NCI-H446 (cell line): ENCODE results near the gene C9orf50.
A peak's percentile ranks its signal among the peaks of the same experiment; 100 is the strongest.

Source experiments
- DNase-seq, 2 experiments: peaks; one replicate each; lab custom pipeline; 2025; lab: John Stamatoyannopoulos, UW

Gene C9orf50

DNA sequence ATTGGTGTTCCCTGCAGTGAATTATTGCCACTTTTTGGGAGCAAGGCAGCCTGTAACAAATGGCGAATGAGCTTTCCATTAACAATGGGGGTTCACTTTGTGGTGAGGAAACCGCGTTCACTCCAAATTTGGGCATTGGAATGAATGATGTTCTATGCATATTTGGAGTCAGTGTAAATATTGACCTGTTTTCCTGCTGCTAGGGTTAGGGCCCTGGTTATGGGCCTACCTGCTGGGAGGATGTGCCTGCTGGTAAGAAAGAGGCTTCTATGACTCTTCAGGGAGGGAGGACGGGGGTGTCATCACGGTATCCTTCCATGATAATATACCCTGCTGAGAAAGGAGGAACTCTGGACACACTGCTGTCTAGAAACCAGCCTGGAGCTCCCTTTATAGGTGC is 29.0 kb downstream of the C9orf50 start:
- DNase-seq, result no peak

DNA sequence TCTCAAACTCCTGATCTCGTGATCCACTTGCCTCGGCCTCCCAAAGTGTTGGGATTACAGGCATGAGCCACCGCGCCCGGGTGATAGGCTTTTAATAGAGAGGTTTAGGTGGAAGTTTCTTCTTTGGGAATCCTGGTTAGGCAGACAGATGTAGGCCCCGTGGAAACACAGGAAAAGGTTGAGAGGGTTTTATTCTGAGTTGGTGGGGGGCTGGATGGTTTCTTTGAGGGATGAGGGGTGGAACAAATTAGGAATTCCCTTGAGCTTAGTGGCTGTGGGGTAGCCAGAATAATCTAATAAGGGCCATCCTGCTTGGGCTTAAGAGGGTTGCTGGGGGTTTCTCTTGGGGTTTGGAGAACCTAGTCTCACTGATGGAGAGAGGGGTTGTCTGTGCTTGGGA is 30.4 kb downstream of the C9orf50 start:
- no peak for DNase-seq

DNA sequence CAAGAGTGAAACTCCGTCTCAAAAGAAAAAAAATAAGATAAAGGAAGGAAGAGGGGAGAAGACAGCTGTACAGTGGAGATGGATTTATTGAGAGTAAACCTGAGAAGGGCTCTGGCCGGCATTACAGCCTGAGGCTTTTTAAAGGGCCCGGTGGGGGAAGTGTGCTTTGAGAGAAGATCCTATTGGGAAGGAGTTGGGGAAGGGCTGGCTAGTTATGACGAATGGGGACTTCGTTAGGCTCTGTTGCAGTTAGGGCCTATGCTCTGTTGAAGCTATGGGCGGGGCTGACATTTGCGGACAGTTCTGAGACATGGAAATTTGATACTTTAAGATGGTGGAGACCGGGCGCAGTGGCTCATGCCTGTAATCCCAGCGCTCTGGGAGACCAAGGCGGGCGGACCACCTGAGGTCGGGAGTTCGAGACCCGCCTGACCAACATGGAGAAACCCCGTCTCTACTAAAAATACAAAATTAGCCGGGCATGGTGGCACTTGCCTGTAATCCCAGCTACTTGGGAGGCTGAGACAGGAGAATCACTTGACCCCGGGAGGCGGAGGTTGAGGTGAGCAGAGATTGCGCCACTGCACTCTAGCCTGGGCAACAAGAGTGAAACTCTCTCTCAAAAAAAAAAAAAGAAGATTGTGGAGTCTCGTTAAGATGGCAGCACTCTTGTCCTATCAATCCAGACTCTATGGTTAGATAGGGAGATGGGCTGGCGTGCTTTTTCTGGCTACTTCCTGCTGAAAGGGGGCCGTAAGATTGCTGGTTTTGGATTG is 33.2 kb downstream of the C9orf50 start:
- no peak for DNase-seq

DNA sequence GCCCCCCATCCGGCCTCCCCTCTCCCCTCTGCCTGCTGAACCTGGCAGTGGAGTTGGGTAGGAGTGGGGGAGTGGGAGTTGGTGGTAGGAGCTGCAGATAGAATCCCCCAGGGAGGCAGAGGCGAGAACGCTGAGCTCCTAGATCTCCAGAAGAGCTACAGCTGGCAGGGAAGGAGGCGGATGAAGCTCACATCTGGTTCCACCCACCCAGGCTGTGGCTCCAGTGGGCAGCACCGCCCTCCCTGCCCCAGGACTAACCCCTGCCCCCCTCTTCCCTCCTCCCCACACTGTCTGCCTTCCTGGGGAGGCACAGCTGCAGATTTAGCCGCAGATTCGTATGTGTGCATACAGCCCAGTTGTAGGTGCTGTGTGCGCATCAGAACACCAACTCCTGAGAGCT is 34.2 kb downstream of the C9orf50 start:
- DNase-seq, result no peak

DNA sequence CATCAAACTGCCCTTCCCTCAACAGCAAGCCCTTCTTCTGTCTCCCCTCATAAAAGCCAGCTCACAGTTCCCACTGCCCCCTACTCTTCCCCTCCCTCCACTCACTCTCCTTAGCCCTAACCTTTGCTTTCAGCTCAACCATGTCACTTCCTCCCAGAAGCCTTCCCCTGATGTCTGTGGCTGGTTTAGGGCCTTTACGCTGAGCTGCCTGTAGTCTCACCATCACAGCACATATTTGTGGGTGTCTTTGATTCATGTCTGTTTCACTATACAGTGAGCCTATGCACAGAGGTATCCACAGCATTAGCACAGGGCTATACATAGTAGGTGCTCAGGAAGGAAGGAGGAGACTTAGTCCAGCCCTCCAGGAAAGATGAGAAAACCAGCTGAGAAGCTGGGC is 34.7 kb downstream of the C9orf50 start:
- DNase-seq, result no peak

DNA sequence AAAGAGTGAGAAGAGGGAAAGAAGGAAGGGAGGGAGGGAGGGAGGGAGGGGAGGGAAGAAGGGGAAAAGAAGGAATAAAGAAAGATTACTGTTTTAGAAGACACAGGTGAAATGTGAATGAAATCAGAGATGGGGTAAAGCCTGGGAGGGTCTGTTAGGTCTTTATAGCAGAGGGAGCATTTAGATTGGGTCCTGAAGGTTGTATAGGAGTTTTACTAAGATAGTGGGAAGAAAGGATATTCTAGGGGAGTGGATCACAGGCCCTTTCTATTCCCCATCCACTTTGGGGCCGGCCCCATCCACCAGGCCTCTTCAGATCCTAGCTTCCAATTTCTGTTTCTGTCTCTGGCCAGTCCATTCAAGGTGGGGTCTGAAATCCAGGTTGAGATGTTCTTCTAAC is 35.5 kb downstream of the C9orf50 start:
- DNase-seq, result no peak

DNA sequence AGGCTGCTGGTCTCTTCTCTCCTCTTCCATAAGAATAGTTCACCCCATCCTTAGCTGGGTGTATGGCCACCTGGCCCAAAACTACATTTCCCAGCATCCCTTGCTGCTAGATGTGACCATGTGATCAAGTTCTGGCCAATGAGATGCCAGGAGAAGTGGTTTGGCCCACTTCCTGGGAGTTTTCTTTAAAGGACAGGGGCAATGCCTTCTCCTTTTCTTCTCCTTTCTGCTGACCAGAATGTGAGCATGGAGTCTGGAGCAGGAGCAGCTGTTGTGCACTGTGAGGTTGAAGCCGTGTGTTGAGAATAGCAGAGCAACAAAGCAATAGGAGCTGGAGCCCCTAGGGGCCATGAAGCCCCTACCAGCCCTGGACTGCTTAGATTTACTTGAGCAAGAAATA is 36.8 kb downstream of the C9orf50 start:
- peak in 1 of 2 experiments; percentile 66 for DNase-seq

DNA sequence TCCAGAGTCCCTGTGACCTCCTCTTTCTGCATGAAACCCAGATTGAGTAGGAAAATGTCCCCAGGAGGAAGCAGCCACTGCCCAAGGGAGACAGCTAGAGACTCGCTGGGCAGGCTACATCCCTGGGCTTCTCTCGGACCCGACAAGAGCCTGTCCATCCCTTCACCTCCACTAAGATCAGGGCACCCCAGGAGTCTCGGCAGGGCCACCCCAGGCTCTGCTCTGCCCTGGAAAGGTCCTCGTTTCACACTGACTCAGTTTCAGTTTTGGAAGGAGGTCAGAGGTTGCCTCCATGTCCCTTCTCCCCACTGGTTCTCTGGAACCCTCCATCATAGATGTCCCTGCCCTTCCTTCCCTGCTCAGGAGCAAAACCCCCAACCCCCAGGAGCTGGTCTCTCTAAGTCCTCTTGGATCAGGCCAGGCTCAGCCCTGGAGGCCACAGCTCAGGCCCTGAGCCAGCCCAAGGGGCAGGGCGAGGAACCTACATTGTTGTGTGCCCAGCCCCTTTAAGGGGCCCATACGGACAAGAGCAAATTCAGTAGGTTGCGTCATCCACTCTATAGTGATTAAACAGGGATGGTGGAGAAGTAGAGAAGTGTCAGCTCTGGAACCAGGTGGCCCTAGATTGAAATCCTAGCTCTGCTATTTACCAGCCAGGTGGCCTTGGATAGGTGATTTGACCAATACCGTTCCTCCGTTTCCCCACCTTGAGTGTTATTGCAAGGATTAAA is 37.4 kb downstream of the C9orf50 start:
- no peak for DNase-seq

DNA sequence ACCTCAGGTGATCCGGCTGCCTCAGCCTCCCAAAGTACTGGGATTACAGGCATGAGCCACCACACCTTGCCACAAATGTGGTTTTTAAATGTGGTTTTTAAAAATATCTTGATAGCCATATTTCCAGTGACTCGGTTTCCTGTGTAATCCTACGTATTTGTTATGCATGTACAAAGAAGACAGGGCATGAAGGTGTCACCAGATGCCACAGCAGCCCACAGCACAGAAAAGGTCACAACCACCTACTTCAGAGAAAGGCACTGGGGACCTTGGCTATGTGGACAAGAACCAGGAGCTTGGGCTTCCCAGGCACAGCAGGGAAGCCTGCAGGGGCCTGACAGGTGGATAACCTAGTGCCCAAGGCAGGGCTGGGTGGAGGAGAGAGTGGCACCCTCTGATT is 38.0 kb downstream of the C9orf50 start:
- no peak for DNase-seq

DNA sequence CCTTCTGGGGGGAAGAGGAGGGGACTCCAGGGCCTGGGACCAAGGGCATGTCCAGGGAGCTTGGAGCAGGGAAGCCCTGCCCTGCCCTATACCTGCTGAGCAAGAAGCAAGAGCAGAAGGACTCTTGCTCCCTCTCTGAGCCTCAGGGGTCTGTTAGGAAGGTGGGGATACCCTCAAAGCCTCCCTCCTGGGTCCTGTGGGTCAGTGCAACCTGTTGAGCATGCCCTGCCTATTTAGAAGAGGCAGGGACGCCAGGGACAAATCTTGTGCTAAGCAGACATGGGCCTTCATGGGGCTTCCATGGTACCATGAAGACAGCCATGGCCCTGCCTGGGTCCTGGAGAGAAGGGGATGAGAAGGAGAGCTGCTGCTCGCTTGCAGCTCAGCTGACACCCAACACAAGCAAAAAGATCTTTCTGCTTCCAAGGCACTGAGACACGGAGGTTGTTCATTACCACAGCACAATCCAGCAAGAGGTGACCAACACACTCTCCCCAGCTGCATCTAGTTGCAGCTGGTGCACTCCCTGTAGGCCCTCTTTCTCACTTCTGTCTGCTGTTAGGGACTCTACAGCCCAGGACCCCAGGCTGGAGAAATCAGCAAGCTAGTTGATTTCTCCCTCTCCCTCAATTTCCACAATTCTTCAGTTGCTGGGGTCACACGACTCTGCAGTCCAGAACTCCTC is 39.3 kb downstream of the C9orf50 start:
- no peak for DNase-seq

DNA sequence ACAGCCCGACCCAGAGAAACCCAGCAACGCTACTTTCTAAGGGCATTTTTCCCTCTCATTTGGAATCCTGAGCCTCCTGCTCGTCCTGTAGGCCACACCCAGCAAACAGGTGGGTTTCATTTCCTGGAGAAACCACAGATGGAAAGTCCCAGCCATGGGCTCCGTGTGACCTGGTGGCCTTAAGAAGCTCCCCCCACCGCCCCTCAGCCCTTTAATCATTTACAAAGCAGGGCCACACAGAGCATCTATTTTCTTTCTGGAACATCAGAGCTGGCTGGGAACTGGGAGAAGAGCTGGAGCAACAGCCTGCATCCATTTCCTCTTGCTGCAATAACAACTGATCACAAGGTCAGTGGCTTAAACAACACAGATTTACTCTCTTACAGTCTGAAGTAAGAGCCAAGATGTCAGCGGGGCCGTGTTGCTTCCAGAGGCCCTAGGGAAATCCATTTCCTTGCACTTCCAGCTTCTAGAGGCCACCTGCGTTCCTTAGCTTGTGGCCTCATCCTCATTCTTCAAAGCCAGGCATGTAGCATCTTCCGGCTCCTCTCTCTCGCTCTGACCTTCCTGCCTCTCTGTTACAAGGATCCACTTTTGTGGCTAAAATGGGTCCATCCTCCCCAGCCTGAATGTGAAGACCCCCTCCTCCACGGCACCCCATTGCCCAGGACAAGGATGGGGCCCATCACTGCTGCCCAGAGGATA is 40.5 kb downstream of the C9orf50 start:
- no peak for DNase-seq

DNA sequence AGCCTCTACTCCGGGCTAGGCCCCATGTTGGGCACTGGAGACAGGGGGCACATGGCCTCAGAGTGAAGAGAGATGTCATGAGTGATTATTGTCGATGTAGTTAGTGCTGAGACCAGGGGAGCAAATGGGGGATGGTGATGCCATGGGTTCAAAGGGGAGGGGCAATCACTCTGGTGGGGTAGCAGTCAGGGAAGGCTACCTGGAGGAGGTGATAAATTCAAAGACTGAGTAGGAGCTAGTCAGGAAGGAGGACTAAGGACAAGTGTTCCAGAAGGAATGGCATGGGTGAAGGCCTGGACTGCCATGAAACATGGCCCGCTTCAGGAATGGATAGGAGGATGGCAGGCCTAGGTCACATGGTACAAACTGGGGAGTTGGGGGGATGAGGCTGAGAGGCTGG is 41.6 kb downstream of the C9orf50 start:
- DNase-seq, result no peak

DNA sequence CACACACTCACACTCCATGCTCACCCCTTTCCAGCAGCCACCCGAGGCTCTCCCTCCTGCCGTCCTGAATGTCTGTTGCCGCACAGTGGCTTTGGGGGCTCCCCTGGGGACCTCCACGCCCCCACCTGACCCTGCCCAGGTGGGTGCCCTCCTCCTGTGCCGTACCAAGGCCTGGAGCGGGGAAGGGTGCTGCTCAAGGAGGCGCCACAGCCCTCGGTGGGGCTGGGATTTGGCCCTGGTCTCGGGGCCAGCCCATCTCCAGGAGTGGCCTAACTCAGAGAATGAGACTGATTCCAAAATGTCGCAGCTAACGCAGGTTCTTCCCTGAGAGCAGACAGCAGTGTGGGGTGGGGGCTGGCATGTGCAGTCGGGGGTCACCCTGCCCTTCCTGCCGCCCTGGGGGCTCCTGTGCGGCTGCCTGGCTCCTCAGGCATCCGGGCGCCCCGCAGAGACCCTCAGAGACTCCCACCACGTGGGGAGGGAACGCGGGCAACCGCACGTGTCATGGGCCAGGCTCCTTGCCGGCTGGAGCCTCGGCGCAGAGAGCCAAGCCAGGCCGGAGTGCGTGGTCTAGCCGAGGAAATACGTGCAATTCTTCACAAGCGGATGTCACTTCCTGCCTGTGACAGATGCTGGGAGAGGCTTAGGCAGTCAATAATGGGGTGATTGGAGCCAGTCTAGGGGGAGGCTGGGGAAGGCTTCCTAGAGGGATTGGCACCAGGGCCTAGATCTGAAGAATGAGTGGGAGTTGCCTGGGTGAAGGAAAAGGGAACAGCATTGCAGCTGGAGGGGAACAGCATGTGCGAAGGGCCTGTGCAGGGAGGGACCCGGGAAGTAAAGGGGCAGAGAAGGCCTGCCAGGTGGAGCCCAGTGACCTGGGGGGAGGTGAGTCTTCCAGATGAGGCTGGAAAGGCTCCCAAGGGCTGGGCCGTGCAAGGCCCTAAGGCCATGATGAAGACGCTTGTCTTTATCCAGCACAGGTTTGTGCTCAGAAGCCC is 44.1 kb downstream of the C9orf50 start:
- DNase-seq, result no peak

DNA sequence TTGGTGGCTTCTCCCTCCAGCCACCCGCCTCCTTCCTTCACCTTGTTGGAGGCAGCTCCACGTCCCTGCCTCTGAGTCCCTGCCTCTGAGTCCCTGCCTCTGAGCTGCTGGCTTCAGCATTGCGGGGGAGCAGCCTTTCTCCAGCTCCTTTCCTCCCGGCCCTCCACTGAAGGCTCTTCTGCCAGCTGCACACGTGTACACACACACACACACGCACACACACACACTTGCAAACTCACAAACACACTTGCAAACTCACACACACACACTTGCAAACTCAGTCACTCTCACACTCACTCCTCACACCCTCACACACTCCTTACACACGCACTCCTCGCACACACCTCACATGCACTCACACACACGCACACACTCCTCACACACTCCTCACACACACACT is 45.1 kb downstream of the C9orf50 start:
- DNase-seq, result no peak

DNA sequence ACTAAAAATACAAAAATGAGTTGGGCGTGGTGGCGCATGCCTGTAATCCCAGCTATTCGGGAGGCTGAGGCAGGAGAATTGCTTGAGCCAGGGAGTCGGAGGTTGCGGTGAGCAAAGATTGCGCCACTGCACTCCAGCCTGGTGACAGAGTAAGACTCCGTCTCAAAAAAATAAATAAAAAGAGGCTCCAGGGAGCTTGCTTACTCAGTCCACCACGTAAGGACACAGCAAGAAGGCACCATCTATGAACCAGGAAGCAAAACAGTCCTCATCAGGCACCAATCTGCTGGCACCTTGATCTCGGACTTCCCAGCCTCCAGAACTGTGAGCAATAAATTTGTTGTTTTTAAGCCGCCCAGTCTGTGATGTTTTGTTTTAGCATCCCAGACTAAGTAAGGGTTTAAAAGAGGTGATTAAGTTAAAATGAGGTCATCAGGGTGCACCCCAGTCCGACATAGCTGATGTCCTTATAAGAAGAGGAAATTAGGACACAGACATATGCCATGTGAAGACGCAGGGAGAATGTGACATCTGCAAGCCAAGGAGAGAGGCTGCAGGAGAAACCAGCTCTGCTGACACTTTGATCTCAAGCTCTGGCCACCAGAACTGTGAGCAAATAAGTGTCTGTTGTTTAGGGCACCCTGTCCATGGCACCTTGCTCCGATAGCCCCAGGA is 45.9 kb downstream of the C9orf50 start:
- no peak for DNase-seq

DNA sequence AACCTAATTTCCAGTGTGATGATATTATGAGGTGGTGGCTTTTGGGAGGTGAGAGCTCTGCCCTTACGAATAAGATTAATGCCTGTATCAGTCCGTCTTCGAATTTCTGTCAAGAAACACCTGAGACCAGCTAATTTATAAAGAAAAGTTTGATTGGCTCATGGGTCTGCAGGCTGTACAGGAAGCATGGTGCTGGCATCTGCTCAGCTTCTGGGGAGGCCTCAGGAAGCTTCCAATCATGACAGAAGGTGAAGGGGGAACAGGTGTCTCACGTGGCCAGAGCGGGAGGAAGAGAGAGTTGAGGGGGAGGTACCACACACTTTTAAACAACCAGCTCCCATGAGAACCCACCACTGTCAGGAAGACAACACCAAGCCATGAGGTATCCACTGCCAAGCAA is 46.9 kb downstream of the C9orf50 start:
- no peak for DNase-seq

DNA sequence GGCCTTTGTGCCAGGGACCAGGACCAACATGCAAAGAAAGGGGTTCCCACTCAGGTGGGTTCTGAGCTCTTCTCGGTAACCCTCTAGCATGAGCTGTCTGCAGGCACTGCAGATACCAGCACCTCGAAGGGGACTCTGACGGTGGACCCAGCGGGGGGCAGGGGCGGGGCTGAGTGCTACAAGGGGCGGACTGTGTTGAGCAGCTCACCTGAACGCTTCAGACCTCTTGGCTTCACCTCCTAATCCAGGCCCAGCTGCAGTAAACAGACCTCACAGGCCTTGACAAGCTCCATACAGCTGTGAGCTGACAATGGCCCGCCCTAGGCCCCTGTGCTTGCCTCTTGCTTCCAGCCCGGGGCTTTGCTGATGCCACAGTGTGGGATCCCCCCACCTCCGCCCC is 48.4 kb downstream of the C9orf50 start:
- no peak for DNase-seq

DNA sequence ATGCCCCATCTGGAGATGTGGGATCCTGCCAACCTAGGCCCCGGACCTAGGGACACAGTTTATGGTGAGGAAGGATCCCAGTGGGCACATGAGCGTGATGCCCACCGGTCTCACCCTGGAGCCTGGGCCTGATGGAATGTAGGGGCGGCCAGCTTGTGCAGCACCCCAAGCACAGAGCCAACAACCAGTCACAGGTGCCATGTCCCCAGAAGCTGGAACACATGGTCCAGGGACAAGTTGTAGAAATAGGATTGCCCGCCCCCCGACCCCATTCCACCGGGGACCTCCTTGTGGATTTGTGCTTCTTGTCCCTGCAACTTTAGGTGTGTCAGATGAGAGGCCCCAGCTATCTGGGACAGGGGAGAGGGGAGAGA is 48.9 kb downstream of the C9orf50 start:
- no peak for DNase-seq

DNA sequence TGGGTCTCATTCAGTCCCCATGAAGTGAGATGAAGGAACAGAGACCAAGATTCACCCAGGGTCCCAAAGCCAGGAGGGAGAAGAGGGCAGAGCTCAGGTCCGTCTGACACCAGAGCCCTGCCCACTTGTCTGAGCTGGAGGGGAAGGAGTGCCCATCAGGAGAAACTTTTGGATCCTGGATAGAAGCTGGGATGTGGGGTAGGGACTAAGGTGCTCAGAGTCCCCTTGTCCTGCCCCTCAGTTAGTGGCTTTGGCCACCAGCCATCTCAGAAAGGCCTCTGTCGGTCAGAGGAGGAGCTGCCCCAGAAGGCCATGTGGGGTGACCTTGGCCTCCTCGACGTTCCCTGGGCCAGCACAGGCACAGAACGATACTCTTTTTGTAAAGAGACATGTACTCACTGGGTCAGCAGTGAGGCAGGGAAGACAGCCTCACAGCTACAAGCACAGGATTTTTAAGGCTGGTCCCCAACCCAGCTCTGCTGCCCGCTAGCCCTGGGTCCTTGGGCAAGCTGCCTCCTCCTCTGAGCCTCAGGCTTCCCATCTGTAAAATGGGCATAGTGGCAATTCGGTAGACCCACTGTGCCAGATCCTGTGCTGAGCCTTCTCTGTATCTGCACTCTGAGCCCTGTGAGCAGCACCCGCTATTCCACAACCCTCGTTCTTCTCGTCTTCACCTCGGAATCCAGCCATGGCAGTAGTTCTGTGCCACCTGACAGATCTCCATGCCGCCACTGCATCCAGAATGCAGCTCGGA is 49.4 kb downstream of the C9orf50 start:
- no peak for DNase-seq
